GM18526 (cell line): ENCODE results near the gene GABRP.

Experiments
- POLR2A ChIP-seq: IDR thresholded peaks from 3 replicates; pipeline ENCODE4 v1.6.1; 2011; ENCODE audit not compliant: insufficient read length; ENCODE audit errors: extremely low read depth

Gene GABRP

DNA sequence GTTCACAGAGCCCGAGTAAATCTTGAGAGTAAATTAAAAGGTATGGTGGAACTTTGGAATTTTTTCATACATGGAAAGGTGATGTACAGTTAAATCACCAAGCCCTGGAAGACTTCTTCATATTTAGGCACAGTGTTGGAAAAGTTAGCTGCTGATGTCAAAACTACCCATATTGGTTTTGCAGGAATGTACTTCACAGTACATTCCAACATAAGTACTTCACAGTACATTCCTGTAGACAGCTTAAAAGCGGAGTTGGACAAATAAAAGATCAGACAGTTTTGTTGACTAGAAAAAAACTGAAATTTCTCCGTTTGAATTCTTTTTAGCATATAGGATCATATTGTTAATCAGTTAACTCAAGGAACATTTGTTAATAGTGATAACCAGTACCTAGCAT is 80.1 kb downstream of the GABRP start:
- TF ChIP-seq POLR2A, result no peak
